NCI-H1694 (cell line): Measurements from ENCODE around the gene CORO2A.

ENCODE experiments used
- DNase-seq: peaks from one replicate; lab custom pipeline; 2025; lab: John Stamatoyannopoulos, UW

The CORO2A gene

GRCh38 chr9:98192503-98193335 is at the start of gene CORO2A:
Gene CORO2A (minus strand): TSS chr9:98192637. CDS start chr9:98157660, 34,977 bp downstream.
- peak; percentile 48 for DNase-seq

GRCh38 chr9:98241357-98242300 is 49.2 kb upstream of the CORO2A start:
- DNase-seq = no peak

- no peak for DNase-seq
These were observed 48.0 kb upstream of the CORO2A start for GRCh38 chr9:98240475-98240874.

GRCh38 chr9:98236901-98237487 is 44.6 kb upstream of the CORO2A start:
- DNase-seq = no peak

GRCh38 chr9:98235126-98235525 is 42.7 kb upstream of the CORO2A start:
- DNase-seq = no peak

- DNase-seq = no peak
These were observed 41.9 kb upstream of the CORO2A start for GRCh38 chr9:98234245-98234825.

- DNase-seq = no peak
These were observed 40.5 kb upstream of the CORO2A start for GRCh38 chr9:98232926-98233325.

GRCh38 chr9:98231770-98232478 is 39.5 kb upstream of the CORO2A start:
- no peak for DNase-seq

- DNase-seq = no peak
These were observed 38.4 kb upstream of the CORO2A start for GRCh38 chr9:98230789-98231188.

- DNase-seq = no peak
These were observed 37.9 kb upstream of the CORO2A start for GRCh38 chr9:98230304-98230703.

GRCh38 chr9:98229620-98230019 is 37.2 kb upstream of the CORO2A start:
- no peak for DNase-seq

- DNase-seq = no peak
These were observed 36.6 kb upstream of the CORO2A start for GRCh38 chr9:98229090-98229395.

GRCh38 chr9:98228392-98229089 is 36.1 kb upstream of the CORO2A start:
- no peak for DNase-seq

- DNase-seq = no peak
These were observed 35.4 kb upstream of the CORO2A start for GRCh38 chr9:98227883-98228282.

- DNase-seq = peak; percentile 74
These were observed 34.5 kb upstream of the CORO2A start for GRCh38 chr9:98226957-98227356.

- DNase-seq = no peak
These were observed 34.1 kb upstream of the CORO2A start for GRCh38 chr9:98226516-98226915.

- peak; percentile 24 for DNase-seq
These were observed 32.6 kb upstream of the CORO2A start for GRCh38 chr9:98225015-98225442.

GRCh38 chr9:98222885-98223691 is 30.7 kb upstream of the CORO2A start:
- DNase-seq = no peak

GRCh38 chr9:98220911-98221310 is 28.5 kb upstream of the CORO2A start:
- no peak for DNase-seq

- no peak for DNase-seq
These were observed 27.4 kb upstream of the CORO2A start for GRCh38 chr9:98219794-98220370.
